BJ (cell line): ENCODE data around the gene GNG2. TPM values are rescaled to one million over a fixed set of nuclear protein-coding genes. Genes with fewer than 3 reads are reported as not detected.

ENCODE experiments used
- CTCF ChIA-PET: fragments of 350-600 bp; formaldehyde crosslinking; extraction: SDS; loops from one replicate; lab custom pipeline; 2021; ENCODE audit warnings: antibody characterized with exemption, inconsistent platforms; lab: Yijun Ruan, JAX
- POLR2A ChIA-PET: fragments of 300-600 bp; sonication (Branson Sonifier 250); formaldehyde crosslinking; extraction: SDS; loops from one replicate; lab custom pipeline; 2021; ENCODE audit warnings: antibody characterized with exemption; lab: Charles Lee
- DNase-seq: peaks from one replicate; pipeline ENCODE4 v3.0.0-alpha.2; 2011; ENCODE audit warnings: low read depth
- H3K27me3 ChIP-seq: 2 replicates; pipeline ENCODE4 v1.6.0; 2011; ENCODE audit warnings: low read length; ENCODE audit not compliant: control insufficient read depth, insufficient read depth
- H3K36me3 ChIP-seq: 2 replicates; pipeline ENCODE4 v1.5.1; 2011; ENCODE audit warnings: low read length; ENCODE audit not compliant: control insufficient read depth, insufficient read depth
- H3K4me3 ChIP-seq: 2 replicates; pipeline ENCODE4 v1.5.1; 2011; ENCODE audit warnings: low read depth, mild to moderate bottlenecking, control low read depth, low read length
- polyA plus RNA-seq: library from polyadenylated mRNA; depleted of rRNA; stranded (reverse); fragments of >200 nt; gene quantifications from 2 replicates; pipeline ENCODE4 v1.2.3, GENCODE V29; 2011
- TF ChIP-seq, protein P1 (sequence below): IDR thresholded peaks from 2 replicates; pipeline ENCODE4 v1.5.1; 2011; ENCODE audit warnings: low read depth, mild to moderate bottlenecking, control low read depth, inconsistent platforms, low read length, moderate library complexity; ENCODE audit not compliant: insufficient read depth

Gene GNG2
- polyA plus RNA-seq, 1 experiment, result 4.5 TPM

- TF ChIP-seq, protein P1, sequence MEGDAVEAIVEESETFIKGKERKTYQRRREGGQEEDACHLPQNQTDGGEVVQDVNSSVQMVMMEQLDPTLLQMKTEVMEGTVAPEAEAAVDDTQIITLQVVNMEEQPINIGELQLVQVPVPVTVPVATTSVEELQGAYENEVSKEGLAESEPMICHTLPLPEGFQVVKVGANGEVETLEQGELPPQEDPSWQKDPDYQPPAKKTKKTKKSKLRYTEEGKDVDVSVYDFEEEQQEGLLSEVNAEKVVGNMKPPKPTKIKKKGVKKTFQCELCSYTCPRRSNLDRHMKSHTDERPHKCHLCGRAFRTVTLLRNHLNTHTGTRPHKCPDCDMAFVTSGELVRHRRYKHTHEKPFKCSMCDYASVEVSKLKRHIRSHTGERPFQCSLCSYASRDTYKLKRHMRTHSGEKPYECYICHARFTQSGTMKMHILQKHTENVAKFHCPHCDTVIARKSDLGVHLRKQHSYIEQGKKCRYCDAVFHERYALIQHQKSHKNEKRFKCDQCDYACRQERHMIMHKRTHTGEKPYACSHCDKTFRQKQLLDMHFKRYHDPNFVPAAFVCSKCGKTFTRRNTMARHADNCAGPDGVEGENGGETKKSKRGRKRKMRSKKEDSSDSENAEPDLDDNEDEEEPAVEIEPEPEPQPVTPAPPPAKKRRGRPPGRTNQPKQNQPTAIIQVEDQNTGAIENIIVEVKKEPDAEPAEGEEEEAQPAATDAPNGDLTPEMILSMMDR, result no peak
- Histone ChIP-seq H3K36me3 (no peaks in the 10 kb centered on the region), H3K4me3 (no peak overlapping the region), H3K27me3 (no peaks in the 10 kb centered on the region)
- POLR2A ChIA-PET, result no interaction called here
- CTCF ChIA-PET, result interaction anchor here (0.6 to 1.5 kb wide), 4 partner anchors 9 to 93 kb away, joined by 3 to 4 read pairs (median 3); no protein-coding TSS in a partner anchor
- DNase-seq, result no peak
Measured at GRCh38 chr14:51939226-51939625, 78.8 kb downstream of the GNG2 start.

DNA sequence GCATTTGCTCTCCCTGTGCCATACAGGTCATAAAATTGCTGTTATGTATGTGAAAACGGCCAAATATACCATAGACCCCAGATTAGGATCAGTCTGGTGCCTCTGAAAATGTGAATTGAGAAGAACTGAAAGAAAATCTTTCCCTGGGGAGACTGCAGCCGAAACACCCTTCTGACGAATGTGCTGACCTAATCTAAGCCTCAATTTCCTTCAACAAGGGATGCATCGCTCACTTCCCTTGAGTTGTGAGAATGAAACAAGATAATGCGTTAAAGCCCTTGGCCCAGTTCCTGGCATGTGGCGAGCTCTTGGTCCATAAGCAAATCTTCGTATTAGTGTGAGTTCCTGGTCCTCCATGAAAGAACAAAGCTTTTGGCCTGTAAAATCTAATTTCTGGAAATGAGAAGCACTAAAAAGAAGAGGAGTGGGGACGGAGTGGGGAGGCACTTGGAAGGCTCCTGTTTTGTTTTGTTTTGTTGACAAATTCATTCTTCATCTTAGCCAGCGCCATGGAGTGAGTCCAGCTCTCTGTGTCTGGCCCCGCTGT, 79.4 kb downstream of the GNG2 start:
- TF ChIP-seq, protein P1, result no peak
- H3K36me3 ChIP-seq, result no peaks in the 10 kb centered on the region
- H3K27me3 ChIP-seq, result no peaks in the 10 kb centered on the region
- no peak overlapping the region for H3K4me3 ChIP-seq
- no peak for DNase-seq
- POLR2A ChIA-PET, result no interaction called here
- CTCF ChIA-PET, result interaction anchor here (1.5 kb wide), 1 partner anchor 10 kb away, joined by 3 read pairs; no protein-coding TSS in a partner anchor

DNA sequence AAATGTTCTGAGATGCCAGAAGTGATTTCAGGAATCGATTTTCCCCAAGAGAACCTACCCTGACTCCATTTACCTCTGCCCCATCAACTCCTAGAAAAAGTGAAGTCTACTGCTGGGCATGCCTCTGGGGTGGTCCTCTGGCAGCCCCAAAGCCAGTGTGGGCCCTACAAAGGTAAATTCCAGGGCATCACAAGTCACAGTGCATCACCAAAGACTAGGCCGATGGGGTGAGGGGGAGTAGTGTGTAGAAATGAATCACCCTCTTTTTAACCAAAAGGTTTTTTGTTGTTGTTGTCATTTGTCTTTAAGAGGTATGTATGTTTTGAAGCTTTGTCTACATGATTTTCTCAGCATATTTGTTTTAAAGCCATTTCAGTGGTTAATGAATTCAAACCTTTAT, 82.6 kb downstream of the GNG2 start:
- no peaks in the 10 kb centered on the region for H3K27me3 ChIP-seq
- DNase-seq, result no peak
- H3K4me3 ChIP-seq, result no peak overlapping the region
- CTCF ChIA-PET, result no interaction called here
- TF ChIP-seq, protein P1, result no peak
- no peaks in the 10 kb centered on the region for H3K36me3 ChIP-seq
- POLR2A ChIA-PET, result no interaction called here

DNA sequence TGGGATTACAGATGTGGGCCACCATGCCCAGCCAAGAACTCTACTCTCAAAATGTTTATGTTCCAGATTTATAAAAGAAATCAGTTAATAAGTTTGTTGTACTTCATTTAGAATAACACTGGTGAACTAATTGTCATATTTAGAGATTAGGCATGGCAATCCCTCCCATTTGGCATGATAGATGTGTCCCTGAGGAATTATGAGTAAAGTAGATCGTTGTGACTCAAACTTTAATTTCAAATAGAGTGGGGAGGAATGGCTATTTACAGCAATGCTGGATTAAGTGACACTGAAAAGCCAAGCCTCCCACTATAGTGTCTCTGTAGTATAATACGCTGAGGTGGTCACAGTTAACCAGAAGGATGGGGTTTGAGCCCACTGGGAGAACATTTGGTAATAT, 89.6 kb downstream of the GNG2 start:
- Histone ChIP-seq H3K4me3 (no peak overlapping the region), H3K36me3 (no peaks in the 10 kb centered on the region), H3K27me3 (no peaks in the 10 kb centered on the region)
- ChIA-PET CTCF (no interaction called here), POLR2A (no interaction called here)
- TF ChIP-seq, protein P1, result no peak
- DNase-seq, result no peak

DNA sequence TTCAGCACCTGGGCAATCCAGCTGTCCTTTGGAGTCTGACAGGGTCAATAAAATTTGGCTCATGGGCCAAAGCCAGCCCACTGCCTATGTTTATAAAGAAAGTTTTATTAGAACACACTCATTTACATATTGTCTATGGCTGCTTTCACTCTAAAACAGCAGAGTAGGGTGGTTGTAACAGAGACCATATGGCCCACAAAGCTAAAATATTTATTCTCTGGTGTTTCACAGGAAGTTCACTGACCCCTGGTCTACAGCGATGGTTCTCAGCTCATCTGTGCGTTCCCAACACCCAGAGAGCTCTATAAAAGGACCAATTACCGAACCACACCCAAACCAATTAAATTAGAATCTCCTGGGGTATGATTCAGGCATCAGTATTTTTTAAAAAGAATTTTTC, 91.2 kb downstream of the GNG2 start:
- TF ChIP-seq, protein P1, result no peak
- DNase-seq, result no peak
- Histone ChIP-seq H3K4me3 (no peak overlapping the region), H3K36me3 (no peaks in the 10 kb centered on the region), H3K27me3 (no peaks in the 10 kb centered on the region)
- POLR2A ChIA-PET, result no interaction called here
- CTCF ChIA-PET, result interaction anchor here (1.3 to 1.4 kb wide), 2 partner anchors 16 to 44 kb away, joined by 3 read pairs; no protein-coding TSS in a partner anchor
